A549 (cell line): ENCODE results near the gene ARPC2.

Source experiments
- HDAC2 ChIP-seq: fragments of 200-600 bp; sonication (generic); IDR thresholded peaks from 2 replicates; pipeline ENCODE4 v1.6.1; 2016
- NPAS2 ChIP-seq: fragments of 250-450 bp; sonication (Bioruptor Pico); IDR thresholded peaks from 2 replicates; pipeline ENCODE4 v1.8.0; 2022; ENCODE audit warnings: mild to moderate bottlenecking, moderate library complexity, borderline replicate concordance

GRCh38 chr2:218282173-218282991 lies 65.4 kb downstream of the ARPC2 start:
- TF ChIP-seq NPAS2 (CRISPR knock-in tag) (no peak), HDAC2 (no peak)
